C4-2B (cell line): ENCODE data around the gene HOGA1.
A peak's percentile ranks its signal among the peaks of the same experiment; 100 is the strongest.

Source experiments
- H3K27ac ChIP-seq: fragments of 450-650 bp; 2 replicates; pipeline ENCODE4 v1.5.1; 2017
- CTCF ChIP-seq: fragments of 450-650 bp; conservative IDR thresholded peaks from 2 replicates; pipeline ENCODE4 v1.5.1; 2017; ENCODE audit warnings: mild to moderate bottlenecking
- ZFX ChIP-seq: fragments of 450-650 bp; IDR thresholded peaks from 2 replicates; pipeline ENCODE4 v1.6.1; 2017

The HOGA1 gene

GRCh38 chr10:97578171-97578844 is 5.9 kb upstream of the HOGA1 start:
- TF ChIP-seq CTCF: no peak
- no peak for TF ChIP-seq ZFX

GRCh38 chr10:97580421-97581367 is 3.5 kb upstream of the HOGA1 start:
- TF ChIP-seq ZFX: no peak
- no peak for TF ChIP-seq CTCF
- H3K27ac ChIP-seq: no peak overlapping the region

More at GRCh38 chr10:97578171-97578844, 5.9 kb upstream of the HOGA1 start:
- no peak overlapping the region for H3K27ac ChIP-seq

- no peak overlapping the region for H3K27ac ChIP-seq
- TF ChIP-seq CTCF: no peak
- TF ChIP-seq ZFX: no peak
These were observed 2.0 kb upstream of the HOGA1 start for GRCh38 chr10:97582169-97582568.

GRCh38 chr10:97583476-97583875 is 713 bp upstream of the HOGA1 start:
- TF ChIP-seq CTCF (no peak), ZFX (no peak)
- H3K27ac ChIP-seq: peak overlapping the region; percentile 59

GRCh38 chr10:97584798-97585438 is 729 bp downstream of the HOGA1 start:
- TF ChIP-seq ZFX: no peak; the same call in 1 of the 2 replicates
- no peak for TF ChIP-seq CTCF
- peak overlapping the region; percentile 59 for H3K27ac ChIP-seq

GRCh38 chr10:97585439-97585811 is 1.2 kb downstream of the HOGA1 start:
- TF ChIP-seq CTCF (no peak), ZFX (no peak)
- H3K27ac ChIP-seq: no peak overlapping the region
